ENCODE data around the gene LINS1.

GRCh38 chr15:100521907-100522306 lies 80.1 kb downstream of the LINS1 start:
- TF ChIP-seq, protein P1, sequence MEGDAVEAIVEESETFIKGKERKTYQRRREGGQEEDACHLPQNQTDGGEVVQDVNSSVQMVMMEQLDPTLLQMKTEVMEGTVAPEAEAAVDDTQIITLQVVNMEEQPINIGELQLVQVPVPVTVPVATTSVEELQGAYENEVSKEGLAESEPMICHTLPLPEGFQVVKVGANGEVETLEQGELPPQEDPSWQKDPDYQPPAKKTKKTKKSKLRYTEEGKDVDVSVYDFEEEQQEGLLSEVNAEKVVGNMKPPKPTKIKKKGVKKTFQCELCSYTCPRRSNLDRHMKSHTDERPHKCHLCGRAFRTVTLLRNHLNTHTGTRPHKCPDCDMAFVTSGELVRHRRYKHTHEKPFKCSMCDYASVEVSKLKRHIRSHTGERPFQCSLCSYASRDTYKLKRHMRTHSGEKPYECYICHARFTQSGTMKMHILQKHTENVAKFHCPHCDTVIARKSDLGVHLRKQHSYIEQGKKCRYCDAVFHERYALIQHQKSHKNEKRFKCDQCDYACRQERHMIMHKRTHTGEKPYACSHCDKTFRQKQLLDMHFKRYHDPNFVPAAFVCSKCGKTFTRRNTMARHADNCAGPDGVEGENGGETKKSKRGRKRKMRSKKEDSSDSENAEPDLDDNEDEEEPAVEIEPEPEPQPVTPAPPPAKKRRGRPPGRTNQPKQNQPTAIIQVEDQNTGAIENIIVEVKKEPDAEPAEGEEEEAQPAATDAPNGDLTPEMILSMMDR (IDR thresholded peaks at IDR 0.05), result no peak
- TF ChIP-seq POLR2A (IDR thresholded peaks at IDR 0.05), result no peak
- TF ChIP-seq POLR2AphosphoS5 (IDR thresholded peaks at IDR 0.05), result no peak

Data from sigmoid colon (tissue), 4 donors.